ENCODE data around the gene BIN1. TPM values are rescaled to one million over a fixed set of nuclear protein-coding genes. Genes with fewer than 3 reads are reported as not detected.

Gene BIN1
- total RNA-seq, 1 experiment from 2014 or later = 87.5 TPM

DNA sequence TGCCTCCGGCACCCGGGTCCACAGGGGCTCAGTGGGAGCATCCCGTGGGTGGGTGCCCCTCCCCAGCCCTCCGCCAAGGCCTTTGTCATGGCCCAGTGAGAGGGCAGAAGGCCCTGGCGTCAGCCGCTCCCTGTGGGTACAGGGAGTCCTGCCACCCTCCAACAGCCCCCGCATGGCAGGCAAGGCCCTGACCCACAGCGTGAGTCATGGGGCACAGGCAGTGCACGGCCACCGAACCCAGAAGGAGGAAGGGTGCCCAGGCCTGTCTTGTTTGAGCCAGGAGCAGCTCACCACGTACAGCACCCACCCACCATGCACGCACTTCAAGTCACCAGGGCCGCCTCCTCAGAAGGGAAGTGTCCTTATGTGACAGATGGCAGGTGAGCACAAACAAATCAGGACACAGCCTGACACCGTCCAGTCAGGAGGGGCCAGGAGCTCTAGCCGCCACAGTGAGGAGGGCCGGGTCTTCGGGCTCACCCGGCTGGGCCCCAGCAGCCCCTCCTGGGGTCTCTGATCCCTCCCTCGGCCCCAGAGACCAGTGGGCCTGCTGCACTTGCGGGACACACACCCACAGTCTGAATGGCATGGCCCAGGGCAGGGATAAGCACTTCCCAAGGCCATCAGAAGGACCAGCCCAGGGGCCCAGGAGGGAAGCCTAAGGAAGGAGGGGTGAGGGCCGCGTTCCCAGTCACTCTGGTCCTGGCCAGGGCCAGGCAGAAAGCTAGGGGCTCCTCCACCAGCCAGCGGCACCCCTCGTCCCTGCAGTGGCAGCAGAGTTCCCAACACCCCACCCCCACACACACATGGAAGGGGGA is 25.8 kb downstream of the BIN1 start:
- Histone ChIP-seq H3K9me3 (ENCODE audit: insufficient read depth, low read depth) (no peaks in the 10 kb centered on the region), H3K4me1 (replicated peaks; ENCODE audit: insufficient read depth) (peaks cover 33% of the 10 kb centered on the region), H3K9me2 (ENCODE audit: insufficient read depth) (no peaks in the 10 kb centered on the region), H3K27me3 (ENCODE audit: insufficient read depth, low read depth) (no peaks in the 10 kb centered on the region), H3F3A (ENCODE audit: insufficient read depth, low read depth) (peaks cover 21% of the 10 kb centered on the region), H3K36me3 (ENCODE audit: low read depth) (peaks cover 7% of the 10 kb centered on the region), H3K27ac (no peak overlapping the region), H3K4me2 (no peak overlapping the region), H2AFZ (no peak overlapping the region), H4K20me1 (ENCODE audit: insufficient read depth) (peaks cover 38% of the 10 kb centered on the region), H3K79me2 (ENCODE audit: low read depth) (peaks cover 79% of the 10 kb centered on the region), H3K4me3 (no peak overlapping the region)
- BruUV-seq (replicated peaks) = no TSS peak
- intact Hi-C loops (cut with micrococcal nuclease; ENCODE audit: unreplicated experiment) = loop anchor here (5.0 kb wide), 1 partner anchor 66 kb away; no protein-coding TSS in a partner anchor
- CTCF ChIA-PET = interaction anchor here (1.0 kb wide), 1 partner anchor 13 kb away, joined by 3 read pairs; no protein-coding TSS in a partner anchor
- peak in 1 of 2 experiments; percentile 60 for DNase-seq
- TF ChIP-seq, protein P1, sequence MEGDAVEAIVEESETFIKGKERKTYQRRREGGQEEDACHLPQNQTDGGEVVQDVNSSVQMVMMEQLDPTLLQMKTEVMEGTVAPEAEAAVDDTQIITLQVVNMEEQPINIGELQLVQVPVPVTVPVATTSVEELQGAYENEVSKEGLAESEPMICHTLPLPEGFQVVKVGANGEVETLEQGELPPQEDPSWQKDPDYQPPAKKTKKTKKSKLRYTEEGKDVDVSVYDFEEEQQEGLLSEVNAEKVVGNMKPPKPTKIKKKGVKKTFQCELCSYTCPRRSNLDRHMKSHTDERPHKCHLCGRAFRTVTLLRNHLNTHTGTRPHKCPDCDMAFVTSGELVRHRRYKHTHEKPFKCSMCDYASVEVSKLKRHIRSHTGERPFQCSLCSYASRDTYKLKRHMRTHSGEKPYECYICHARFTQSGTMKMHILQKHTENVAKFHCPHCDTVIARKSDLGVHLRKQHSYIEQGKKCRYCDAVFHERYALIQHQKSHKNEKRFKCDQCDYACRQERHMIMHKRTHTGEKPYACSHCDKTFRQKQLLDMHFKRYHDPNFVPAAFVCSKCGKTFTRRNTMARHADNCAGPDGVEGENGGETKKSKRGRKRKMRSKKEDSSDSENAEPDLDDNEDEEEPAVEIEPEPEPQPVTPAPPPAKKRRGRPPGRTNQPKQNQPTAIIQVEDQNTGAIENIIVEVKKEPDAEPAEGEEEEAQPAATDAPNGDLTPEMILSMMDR (conservative IDR thresholded peaks at IDR 0.05) = no peak
- TF ChIP-seq EZH2 (IDR thresholded peaks at IDR 0.05; ENCODE audit: low read depth) = no peak
- POLR2A ChIA-PET (ENCODE audit: unreplicated experiment) = no interaction called here

DNA sequence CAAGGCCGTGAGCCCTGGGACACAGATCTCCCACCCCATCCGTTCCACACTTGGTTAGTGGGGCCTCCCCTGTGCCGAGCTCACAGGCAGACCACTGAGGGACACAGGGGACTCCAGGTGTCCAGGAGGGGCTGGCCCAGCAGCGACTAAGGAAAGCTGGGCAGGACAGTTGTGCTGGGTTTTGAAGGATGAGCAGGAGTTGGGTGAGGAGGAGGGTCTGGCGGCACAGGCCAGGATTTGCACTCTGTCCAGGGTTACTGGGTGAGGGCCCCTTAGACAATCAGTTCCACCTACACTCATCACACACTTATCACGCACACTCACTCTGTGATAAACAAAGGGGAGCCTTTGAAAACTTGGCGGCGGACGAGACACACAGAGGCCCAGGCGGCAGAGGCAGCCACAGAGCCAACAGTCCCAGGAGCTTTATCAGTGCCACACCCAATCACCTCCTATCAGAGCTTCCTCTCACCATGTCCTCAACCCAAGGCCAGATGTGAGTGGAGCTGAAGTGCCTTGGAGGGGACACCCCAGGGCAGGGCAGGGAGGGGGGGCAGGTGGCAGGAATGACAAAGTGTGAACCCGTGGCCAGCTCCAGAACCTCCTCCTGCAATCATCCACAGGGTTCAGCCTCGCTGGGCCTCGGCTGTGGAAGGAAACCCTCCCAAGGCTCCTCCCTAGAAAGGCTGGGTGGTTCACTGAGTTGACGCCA is 26.6 kb downstream of the BIN1 start:
- peaks cover 26% of the 10 kb centered on the region for H3K4me1 ChIP-seq (replicated peaks; ENCODE audit: insufficient read depth)
- DNase-seq = no peak
- H3F3A ChIP-seq (ENCODE audit: insufficient read depth, low read depth) = peaks cover 15% of the 10 kb centered on the region
- no peak overlapping the region for H3K4me2 ChIP-seq
- H3K27ac ChIP-seq = no peak overlapping the region
- ChIA-PET CTCF (interaction anchor here (0.5 to 1.2 kb wide), 4 partner anchors 13 to 400 kb away, joined by 3 to 7 read pairs (median 3); no protein-coding TSS in a partner anchor), POLR2A (ENCODE audit: unreplicated experiment) (no interaction called here)
- no peak overlapping the region for H2AFZ ChIP-seq
- H3K79me2 ChIP-seq (ENCODE audit: low read depth) = peaks cover 73% of the 10 kb centered on the region
- no peak for TF ChIP-seq EZH2 (IDR thresholded peaks at IDR 0.05; ENCODE audit: low read depth)
- TF ChIP-seq, protein P1 (conservative IDR thresholded peaks at IDR 0.05) = no peak
- no peaks in the 10 kb centered on the region for H3K9me3 ChIP-seq (ENCODE audit: insufficient read depth, low read depth)
- intact Hi-C loops (cut with micrococcal nuclease; ENCODE audit: unreplicated experiment) = loop anchor here (5.0 kb wide), 1 partner anchor 67 kb away; no protein-coding TSS in a partner anchor
- H3K27me3 ChIP-seq (ENCODE audit: insufficient read depth, low read depth) = no peaks in the 10 kb centered on the region
- no peaks in the 10 kb centered on the region for H3K9me2 ChIP-seq (ENCODE audit: insufficient read depth)
- peaks cover 38% of the 10 kb centered on the region for H4K20me1 ChIP-seq (ENCODE audit: insufficient read depth)
- no peak overlapping the region for H3K4me3 ChIP-seq
- BruUV-seq (replicated peaks) = no TSS peak
- H3K36me3 ChIP-seq (ENCODE audit: low read depth) = peaks cover 7% of the 10 kb centered on the region

DNA sequence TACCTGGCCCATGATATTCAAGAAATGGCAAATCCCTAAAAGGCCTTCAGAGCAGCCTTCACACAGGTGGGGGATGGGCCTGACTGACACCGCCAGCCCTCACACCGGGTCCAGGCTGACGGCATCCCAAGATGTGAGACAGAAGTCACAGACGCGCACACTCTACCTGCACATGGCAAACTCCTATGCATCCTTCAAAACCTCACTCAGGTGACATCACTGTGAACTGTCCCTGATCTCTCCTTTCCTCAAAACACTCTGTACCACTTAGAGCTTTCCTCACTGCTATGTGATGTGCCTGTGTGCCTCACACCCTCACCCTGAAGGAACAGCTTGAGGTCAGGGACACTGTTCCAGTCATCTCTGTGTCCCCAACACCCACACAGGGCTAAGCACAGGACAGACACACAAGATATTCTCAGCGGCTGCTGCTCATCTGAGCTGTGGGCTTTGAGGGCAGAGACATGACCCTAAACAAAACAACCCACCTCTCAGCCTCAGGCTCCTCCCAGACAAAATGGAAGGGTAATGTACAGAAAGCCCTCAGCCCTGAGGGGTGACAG is 27.5 kb downstream of the BIN1 start:
- Histone ChIP-seq H3K27me3 (ENCODE audit: insufficient read depth, low read depth) (no peaks in the 10 kb centered on the region), H3K9me3 (ENCODE audit: insufficient read depth, low read depth) (no peaks in the 10 kb centered on the region), H3K4me1 (replicated peaks; ENCODE audit: insufficient read depth) (peaks cover 22% of the 10 kb centered on the region), H3K79me2 (ENCODE audit: low read depth) (peaks cover 70% of the 10 kb centered on the region), H3K27ac (no peak overlapping the region), H3K4me2 (no peak overlapping the region), H3K9me2 (ENCODE audit: insufficient read depth) (no peaks in the 10 kb centered on the region), H4K20me1 (ENCODE audit: insufficient read depth) (peaks cover 35% of the 10 kb centered on the region), H2AFZ (no peak overlapping the region), H3K4me3 (no peak overlapping the region), H3K36me3 (ENCODE audit: low read depth) (peaks cover 7% of the 10 kb centered on the region), H3F3A (ENCODE audit: insufficient read depth, low read depth) (peaks cover 20% of the 10 kb centered on the region)
- POLR2A ChIA-PET (ENCODE audit: unreplicated experiment) = no interaction called here
- intact Hi-C loops (cut with micrococcal nuclease; ENCODE audit: unreplicated experiment) = no loop called here
- BruUV-seq (replicated peaks) = no TSS peak
- TF ChIP-seq EZH2 (IDR thresholded peaks at IDR 0.05; ENCODE audit: low read depth) = no peak
- TF ChIP-seq, protein P1 (conservative IDR thresholded peaks at IDR 0.05) = no peak
- CTCF ChIA-PET = interaction anchor here (1.2 kb wide), 1 partner anchor 15 kb away, joined by 3 read pairs; no protein-coding TSS in a partner anchor
- no peak for DNase-seq

Measured in PC-9 (cell line).